Fibroblast of lung (primary cell): ENCODE data around the gene MROH9. TPM values are rescaled to one million over a fixed set of nuclear protein-coding genes. Genes with fewer than 3 reads are reported as not detected.

ENCODE experiments used
- DNase-seq, 2 donors: peaks; one replicate each; pipeline versions ENCODE4 v3.0.0 to v3.0.0-alpha.2; 2010; ENCODE audit warnings: low read depth in 2 of 2
- H2AFZ ChIP-seq: 2 replicates; pipeline ENCODE4 v1.5.1; 2012; ENCODE audit warnings: low read length, control low read depth, inconsistent platforms
- H3K27ac ChIP-seq: 2 replicates; pipeline ENCODE4 v1.5.1; 2011; ENCODE audit warnings: low read length, control low read depth; ENCODE audit not compliant: insufficient read depth
- H3K27me3 ChIP-seq: 2 replicates; pipeline ENCODE4 v1.5.1; 2011; ENCODE audit warnings: mild to moderate bottlenecking, low read length; ENCODE audit not compliant: control insufficient read depth, insufficient read depth
- H3K36me3 ChIP-seq: 2 replicates; pipeline ENCODE4 v1.5.1; 2011; ENCODE audit warnings: low read length; ENCODE audit not compliant: control insufficient read depth, insufficient read depth
- H3K4me1 ChIP-seq: 2 replicates; pipeline ENCODE4 v1.5.1; 2011; ENCODE audit warnings: low read length; ENCODE audit not compliant: control insufficient read depth, insufficient read depth; ENCODE audit errors: extremely low read depth
- H3K4me2 ChIP-seq: 2 replicates; pipeline ENCODE4 v1.5.1; 2011; ENCODE audit warnings: low read length, control low read depth; ENCODE audit not compliant: insufficient read depth; ENCODE audit errors: extremely low read depth
- H3K4me3 ChIP-seq, 4 experiments: fragments of 200-600 bp in 1 of 4; sonication (generic) in 1 of 4; replicated peaks in 1 of 4; 2 replicates each; pipeline ENCODE4 v1.5.1; 2011 to 2016; ENCODE audit warnings: low read length in 4 of 4, low read depth in 3 of 4, mild to moderate bottlenecking in 3 of 4, control low read depth in 2 of 4, inconsistent platforms in 1 of 4, mixed read lengths in 1 of 4; ENCODE audit not compliant: insufficient read depth in 1 of 4; ENCODE audit errors: control extremely low read depth in 1 of 4
- H3K79me2 ChIP-seq: 2 replicates; pipeline ENCODE4 v1.5.1; 2012; ENCODE audit warnings: mild to moderate bottlenecking, low read length, inconsistent platforms; ENCODE audit not compliant: control insufficient read depth, insufficient read depth
- H3K9ac ChIP-seq: 2 replicates; pipeline ENCODE4 v1.5.1; 2011; ENCODE audit warnings: mild to moderate bottlenecking, low read length, control low read depth; ENCODE audit not compliant: insufficient read depth
- H3K9me3 ChIP-seq: 2 replicates; pipeline ENCODE4 v1.5.1; 2012; ENCODE audit warnings: low read depth, low read length; ENCODE audit not compliant: control insufficient read depth, insufficient read depth
- H4K20me1 ChIP-seq: 2 replicates; pipeline ENCODE4 v1.5.1; 2011; ENCODE audit warnings: low read length; ENCODE audit not compliant: control insufficient read depth, insufficient read depth; ENCODE audit errors: extremely low read depth
- CTCF ChIP-seq, 2 donors: IDR thresholded peaks in 1 of 2; conservative IDR thresholded peaks in 1 of 2; 1 replicate in 1 of 2; 2 replicates in 1 of 2; pipeline ENCODE4 v1.5.1; 2011 to 2012; ENCODE audit warnings: low read length in 2 of 2, control low read depth in 1 of 2, inconsistent platforms in 1 of 2, low read depth in 1 of 2, mild to moderate bottlenecking in 1 of 2
- EZH2 ChIP-seq: IDR thresholded peaks from 2 replicates; pipeline ENCODE4 v1.5.1; 2012; ENCODE audit warnings: low read length, control low read depth, mild to moderate bottlenecking; ENCODE audit errors: missing control alignments
- polyA plus RNA-seq, 2 donors: library from polyadenylated mRNA; depleted of rRNA in 1 of 2; stranded (reverse) in 1 of 2; unstranded in 1 of 2; fragments of >200 nt; gene quantifications; 2 replicates each; pipeline ENCODE4 v1.2.1, GENCODE V29; 2011 to 2012; ENCODE audit warnings: missing spikeins in 1 of 2
- total RNA-seq: library from RNA; depleted of rRNA; stranded (reverse); fragments of >200 nt; gene quantifications from 2 replicates; pipeline ENCODE4 v1.2.1, GENCODE V29; 2014

MROH9 gene
- total and polyA plus RNA-seq, 2 donors (not counting 1 experiment from before 2014, with no cell fraction given), result 0.15 TPM; not detected in 1

GRCh38 chr1:171019971-171020370 is 84.6 kb downstream of the MROH9 start:
- no peak overlapping the region for H2AFZ ChIP-seq
- TF ChIP-seq EZH2, result no peak
- TF ChIP-seq CTCF (conservative IDR thresholded peaks at IDR 0.05 in 1 of 2, IDR thresholded peaks at IDR 0.05 in 1 of 2; ENCODE audit: low read depth in 1 of 2, low read length in 2 of 2), result no peak

GRCh38 chr1:171032822-171033702 is 97.7 kb downstream of the MROH9 start:
- H3K27ac ChIP-seq, result no peak overlapping the region
- no peak overlapping the region for H3K4me2 ChIP-seq
- no peak overlapping the region for H3K4me3 ChIP-seq
- no peaks in the 10 kb centered on the region for H4K20me1 ChIP-seq
- no peak for DNase-seq
- no peaks in the 10 kb centered on the region for H3K27me3 ChIP-seq
- no peak for TF ChIP-seq EZH2
- no peak for TF ChIP-seq CTCF (conservative IDR thresholded peaks at IDR 0.05 in 1 of 2, IDR thresholded peaks at IDR 0.05 in 1 of 2; ENCODE audit: low read depth in 1 of 2, low read length in 2 of 2)
- H3K9ac ChIP-seq, result no peak overlapping the region
- no peaks in the 10 kb centered on the region for H3K79me2 ChIP-seq
- H3K4me1 ChIP-seq, result no peaks in the 10 kb centered on the region
- H3K36me3 ChIP-seq, result no peaks in the 10 kb centered on the region
- no peaks in the 10 kb centered on the region for H3K9me3 ChIP-seq
- H2AFZ ChIP-seq, result no peak overlapping the region

More at GRCh38 chr1:171019971-171020370, 84.6 kb downstream of the MROH9 start:
- Histone ChIP-seq H3K79me2 (no peaks in the 10 kb centered on the region), H3K27me3 (no peaks in the 10 kb centered on the region), H4K20me1 (no peaks in the 10 kb centered on the region), H3K36me3 (no peaks in the 10 kb centered on the region), H3K4me2 (no peak overlapping the region), H3K9ac (no peak overlapping the region), H3K9me3 (no peaks in the 10 kb centered on the region), H3K4me3 (no peak overlapping the region), H3K27ac (no peak overlapping the region), H3K4me1 (no peaks in the 10 kb centered on the region)
- no peak for DNase-seq

- Histone ChIP-seq H3K36me3 (no peaks in the 10 kb centered on the region), H3K4me2 (no peak overlapping the region), H4K20me1 (no peaks in the 10 kb centered on the region), H3K9ac (no peak overlapping the region), H3K4me1 (no peaks in the 10 kb centered on the region), H3K27ac (no peak overlapping the region), H3K4me3 (no peak overlapping the region), H3K9me3 (no peaks in the 10 kb centered on the region), H3K79me2 (no peaks in the 10 kb centered on the region), H3K27me3 (no peaks in the 10 kb centered on the region), H2AFZ (no peak overlapping the region)
- TF ChIP-seq CTCF (conservative IDR thresholded peaks at IDR 0.05 in 1 of 2, IDR thresholded peaks at IDR 0.05 in 1 of 2; ENCODE audit: low read depth in 1 of 2, low read length in 2 of 2) (no peak), EZH2 (no peak)
- DNase-seq, result no peak
Measured at GRCh38 chr1:171037626-171038025, 102.3 kb downstream of the MROH9 start.
